Eye (tissue), 1 donor: ENCODE measurements around the gene CBLIF.
"Not testable (repeated sequence)": the region's sequence is repeated elsewhere in the genome, so short reads cannot be mapped to it uniquely, and the experiment has no call there.

Source experiments
- DNase-seq: peaks from one replicate; pipeline ENCODE4 v3.0.0-alpha.2; 2015

CBLIF gene

DNA sequence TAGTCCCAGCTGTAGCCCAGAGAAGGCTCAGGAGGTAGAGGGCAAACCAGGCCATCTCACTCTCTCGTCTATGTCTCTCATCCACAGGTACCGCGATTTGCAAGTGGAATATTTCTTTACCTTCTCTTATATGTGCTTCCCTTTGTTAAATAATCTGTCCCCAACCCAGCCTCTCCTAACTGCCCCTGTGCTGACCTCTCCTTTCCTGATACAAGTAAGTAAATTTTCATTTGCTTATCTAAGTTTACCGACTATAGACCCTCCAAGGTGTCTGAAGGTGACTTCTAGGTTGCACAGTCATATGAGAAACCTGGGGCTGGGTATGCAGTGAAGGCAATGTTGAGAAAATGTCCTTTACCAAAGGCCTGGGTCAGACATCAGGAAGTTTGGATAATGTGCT, at the start of gene CBLIF:
CBLIF (minus strand) TSS at position 101 of the 400 bp plus-strand sequence; CDS start at position 55, 46 bp downstream.
- DNase-seq, result no peak

DNA sequence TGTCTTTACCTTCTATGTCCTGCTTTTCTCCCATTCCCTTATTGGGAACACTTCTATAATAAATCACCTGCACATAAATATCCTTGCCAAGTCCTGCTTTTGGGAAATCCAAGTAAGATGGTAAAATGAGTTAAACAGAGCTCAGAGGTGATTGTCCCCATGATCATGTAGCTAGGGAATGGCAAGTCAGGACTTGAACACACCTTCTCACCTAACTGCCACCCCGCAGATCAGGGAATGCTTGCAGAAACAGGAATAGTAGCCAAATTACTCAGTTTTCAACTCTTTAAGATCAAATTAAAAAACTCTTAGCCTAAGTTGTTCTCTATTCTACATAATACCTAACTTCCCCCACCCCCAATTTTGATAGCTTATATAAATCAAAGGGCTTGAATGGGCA, 49.3 kb upstream of the CBLIF start:
- DNase-seq, result no peak

DNA sequence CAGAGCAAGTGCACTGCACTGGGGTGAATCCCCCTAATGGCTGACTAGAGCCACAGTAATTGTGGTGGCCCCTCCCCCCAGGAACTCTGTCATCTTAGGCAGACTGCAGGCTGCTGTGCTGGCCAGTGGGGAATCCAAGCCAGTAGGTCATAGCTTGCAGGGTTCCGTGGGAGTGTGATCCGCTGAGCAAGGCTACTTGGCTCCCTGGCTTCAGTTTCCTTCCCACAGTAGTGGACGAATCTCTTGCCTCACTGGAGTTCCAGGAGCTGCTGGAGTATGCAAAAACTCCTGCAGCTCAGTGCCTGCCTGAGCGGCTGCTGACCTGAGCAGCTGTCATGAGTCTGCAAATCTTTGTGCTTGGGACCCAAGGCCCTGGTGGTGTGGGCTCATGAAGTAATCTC, 46.5 kb upstream of the CBLIF start:
- DNase-seq, result peak; percentile 38

DNA sequence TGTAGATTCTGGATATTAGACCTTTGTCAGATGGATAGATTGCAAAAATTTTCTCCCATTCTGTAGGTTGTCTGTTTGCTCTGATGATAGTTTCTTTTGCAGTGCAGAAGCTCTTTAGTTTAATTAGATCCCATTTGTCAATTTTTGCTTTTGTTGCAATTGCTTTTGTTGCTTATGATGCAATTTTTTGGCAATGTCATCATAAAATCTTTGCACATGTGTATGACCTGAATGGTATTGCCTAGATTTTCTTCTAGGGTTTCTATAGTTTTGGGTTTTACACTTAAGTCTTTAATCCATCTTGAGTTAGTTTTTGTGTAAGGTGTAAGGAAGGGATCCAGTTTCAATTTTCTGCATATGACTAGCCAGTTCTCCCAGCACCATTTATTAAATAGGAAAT, 41.9 kb upstream of the CBLIF start:
- DNase-seq, result not testable (repeated sequence)

DNA sequence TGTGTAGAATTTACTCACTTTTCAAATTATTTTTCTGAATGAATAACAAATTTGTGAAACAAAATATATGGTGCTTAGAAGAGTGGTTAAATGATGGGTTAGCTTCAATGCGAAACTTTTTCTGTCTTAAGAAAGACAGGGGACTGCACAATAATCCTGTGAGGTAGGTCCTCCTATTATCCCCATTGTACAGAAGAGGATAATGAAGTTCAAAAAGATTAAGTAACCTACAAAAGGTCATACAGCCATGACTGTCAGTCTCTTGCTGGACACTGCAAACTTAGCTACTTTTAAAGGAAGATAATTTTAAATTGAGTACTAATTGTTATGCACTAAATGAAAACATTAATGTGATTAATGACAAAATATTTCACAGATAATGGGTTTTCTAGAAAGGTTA, 38.3 kb upstream of the CBLIF start:
- no peak for DNase-seq

DNA sequence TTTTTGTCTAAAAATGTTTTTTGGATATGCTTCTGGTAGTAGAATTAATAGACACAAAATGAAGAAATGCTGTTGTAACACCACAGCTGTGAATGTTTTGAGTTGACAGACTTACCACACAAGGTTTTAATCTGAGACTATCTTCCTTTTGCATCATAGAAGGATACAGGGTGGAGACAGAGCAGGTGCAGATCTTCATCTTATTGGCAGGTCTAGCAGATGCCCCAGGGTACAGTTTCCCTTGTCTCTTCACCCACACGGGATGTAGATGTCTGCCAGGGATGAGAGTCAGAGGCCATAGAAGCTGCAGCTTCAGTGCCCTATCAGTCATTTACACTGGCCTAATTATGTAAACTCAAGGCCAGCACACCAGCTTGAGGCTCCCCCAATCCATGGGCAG, 34.3 kb upstream of the CBLIF start:
- no peak for DNase-seq

DNA sequence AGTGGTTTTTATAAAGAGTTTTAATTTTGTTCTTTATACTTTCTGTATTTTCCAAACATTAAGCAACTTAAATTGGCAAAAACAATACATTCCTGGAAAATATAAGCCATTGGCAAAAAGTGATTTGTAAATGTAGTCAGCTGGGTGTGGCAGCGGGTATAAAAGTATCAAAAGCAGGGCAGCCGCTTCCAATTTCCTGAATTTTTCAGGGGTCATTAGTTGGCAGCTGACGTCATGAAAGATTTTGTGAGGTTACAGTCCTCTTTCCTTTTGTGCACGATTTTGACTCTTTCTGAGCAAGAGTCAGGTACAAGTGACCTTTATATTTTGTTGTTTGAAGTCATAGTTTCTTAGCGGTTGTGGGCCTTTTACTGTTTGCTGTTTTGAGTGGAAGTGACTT, 33.3 kb upstream of the CBLIF start, which contains the start of gene OOSP3:
OOSP3 (plus strand) TSS at position 208 of the 400 bp plus-strand sequence; CDS start at position 235, 27 bp downstream.
- DNase-seq, result no peak

DNA sequence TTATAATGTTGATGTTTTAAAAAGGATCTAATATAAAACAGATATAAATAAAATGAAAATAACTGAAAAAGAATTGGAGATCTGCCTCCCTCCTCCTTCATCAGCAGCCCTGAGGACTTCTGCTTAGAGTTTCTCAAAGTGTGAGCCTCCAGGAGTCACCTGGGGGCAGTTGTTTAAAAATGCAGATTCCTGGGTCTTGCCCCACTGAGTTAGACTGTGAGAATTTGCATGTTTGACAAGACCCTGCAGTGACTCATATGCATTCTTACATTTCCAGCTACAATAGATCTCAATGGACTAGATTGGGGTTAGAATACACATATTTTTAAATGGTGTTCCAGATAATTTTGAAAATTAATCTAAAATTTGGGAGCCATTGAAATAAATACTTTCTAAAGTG, 32.5 kb upstream of the CBLIF start:
- no peak for DNase-seq

DNA sequence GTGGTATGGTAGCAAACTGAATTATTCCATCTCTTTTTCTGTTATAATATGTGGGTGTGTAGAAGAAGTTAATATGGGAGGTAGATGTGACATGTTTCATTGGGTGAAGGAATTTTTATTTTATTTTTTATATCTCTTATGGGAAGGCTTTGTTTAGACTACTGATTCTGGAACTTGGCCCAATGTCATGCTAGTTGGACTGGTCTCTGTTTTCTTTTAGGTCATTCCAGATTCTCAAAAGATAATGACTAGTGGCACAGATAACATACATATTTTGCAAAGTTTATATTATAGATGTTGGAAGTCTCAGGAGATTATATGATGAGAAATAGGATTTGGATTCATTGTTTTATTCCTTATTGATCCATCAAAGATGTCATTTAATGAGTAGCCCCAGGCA, 32.0 kb upstream of the CBLIF start:
- no peak for DNase-seq

DNA sequence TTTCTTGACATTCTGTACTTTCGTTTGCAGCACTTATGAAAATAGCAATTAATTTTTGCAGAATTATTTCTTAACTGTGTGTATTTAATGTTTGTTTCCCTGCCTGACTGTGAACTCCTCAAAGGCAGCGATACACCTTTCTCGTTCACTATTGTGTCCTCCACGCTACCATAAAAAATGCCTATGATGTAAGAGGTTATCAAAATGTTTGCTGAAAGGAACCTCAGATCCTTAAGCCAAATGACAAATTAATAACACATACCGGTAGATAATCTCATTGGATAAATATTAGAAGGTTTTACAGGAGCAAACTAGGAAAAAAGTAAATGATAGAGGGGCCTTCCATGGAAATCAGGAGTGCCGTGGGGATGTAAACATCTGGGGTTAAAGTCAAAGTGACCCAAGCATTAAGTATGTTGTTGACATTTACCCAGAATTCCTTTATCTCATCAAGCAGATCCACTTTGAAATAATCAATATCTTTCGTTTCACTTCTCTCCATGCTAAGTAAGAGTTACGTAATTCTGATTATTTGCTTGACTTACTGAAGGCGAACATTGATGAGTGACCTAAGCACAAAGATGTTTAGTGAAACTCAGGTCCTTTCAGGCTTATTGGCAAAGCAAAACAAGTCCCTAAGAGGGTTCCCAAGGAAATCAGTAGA, 30.7 kb upstream of the CBLIF start:
- DNase-seq, result peak; percentile 10

DNA sequence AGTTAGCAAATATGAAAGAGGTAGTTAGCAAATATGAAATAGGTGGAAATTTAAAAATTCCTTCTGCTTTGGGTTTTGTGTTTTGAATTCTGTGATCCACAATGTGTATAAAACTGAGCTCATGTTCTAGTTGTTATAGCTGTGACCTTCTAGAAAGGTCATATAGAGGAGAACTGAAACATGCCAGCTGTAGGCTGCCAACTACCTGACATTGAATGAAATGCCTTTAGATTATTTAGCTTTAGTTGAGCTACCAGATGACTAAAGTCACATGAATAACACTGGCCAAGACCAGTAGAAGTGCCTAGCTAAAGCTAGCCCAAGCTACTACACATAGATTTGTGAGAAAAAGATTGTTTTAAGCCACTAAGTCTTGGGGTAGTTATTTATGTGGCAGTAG, 26.8 kb upstream of the CBLIF start:
- DNase-seq, result no peak

DNA sequence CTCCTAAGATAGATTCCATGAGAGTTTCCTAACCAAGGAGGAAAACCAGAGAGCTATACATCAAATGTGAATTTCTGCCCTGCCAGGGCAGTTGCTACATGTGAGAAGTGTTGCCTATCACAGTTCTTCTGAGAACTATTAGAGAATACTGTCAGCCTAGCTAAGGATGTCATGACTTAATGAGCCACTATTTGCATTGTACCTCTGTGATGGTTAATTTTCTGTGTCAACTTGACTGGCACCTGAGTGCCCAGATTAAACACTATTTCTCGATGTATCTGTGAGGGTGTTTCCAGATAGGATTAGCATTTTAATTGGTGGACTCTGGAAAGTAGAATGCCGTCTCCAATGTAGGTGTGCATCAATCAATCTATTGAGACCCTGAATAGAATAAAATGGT, 22.6 kb upstream of the CBLIF start:
- DNase-seq, result no peak

DNA sequence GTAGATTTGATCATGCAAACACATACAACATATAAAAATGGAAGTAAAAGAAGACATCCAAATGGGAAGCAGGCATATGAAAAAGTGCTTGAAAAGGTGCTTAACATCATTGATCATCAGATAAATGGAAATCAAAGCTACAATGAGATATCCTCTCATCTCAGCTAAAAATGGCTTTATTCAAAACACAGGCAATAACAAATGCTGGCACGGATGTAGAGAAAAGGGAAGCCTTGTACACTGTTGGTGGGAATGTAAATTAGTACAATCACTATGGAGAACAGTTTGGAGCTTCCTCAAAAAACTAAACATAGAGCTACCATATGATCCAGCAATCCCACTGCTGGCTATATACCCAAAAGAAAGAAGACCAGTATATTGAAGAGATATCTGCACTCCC, 21.5 kb upstream of the CBLIF start:
- DNase-seq, result no peak

DNA sequence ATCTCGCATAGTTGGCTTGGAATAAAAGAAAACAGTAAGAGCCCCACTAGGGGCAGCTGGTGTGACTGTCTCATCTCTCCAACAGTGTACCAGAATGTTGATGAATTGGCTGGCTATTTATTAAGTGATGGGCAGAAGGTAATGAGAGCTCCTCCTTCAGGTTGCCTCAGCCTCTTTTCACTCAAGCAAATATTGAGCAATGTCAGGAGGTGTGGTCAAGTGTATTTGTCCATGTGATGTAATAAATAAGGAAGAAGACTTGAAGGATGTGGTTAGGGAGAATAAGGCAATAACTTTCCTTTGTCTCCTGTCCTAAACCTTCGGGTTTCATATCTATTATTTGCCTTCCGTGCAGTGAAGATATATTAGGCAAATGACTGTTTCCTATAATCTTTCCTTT, 21.1 kb upstream of the CBLIF start, which contains the start of gene TCN1:
TCN1 (minus strand) TSS at position 91 of the 400 bp plus-strand sequence; CDS start at position 74, 17 bp downstream.
- no peak for DNase-seq

DNA sequence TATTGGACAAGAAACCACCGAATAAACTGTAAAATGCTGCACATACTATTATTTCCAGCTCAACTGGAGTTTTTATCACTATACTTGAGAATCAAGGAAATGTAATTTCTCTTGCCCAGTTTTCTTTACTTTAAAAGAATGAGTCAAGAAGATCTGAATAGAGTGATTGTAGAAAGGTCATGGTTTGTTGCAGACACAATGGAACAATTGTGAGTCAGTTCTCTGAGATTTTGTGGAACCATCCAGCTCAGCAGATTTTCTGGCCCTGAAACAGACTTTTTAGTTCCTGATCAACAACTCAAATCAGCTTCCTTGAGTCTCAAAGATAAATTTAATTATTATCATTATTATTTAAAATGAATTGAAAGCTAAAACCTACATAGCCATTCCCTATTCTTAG, 19.7 kb upstream of the CBLIF start:
- no peak for DNase-seq

DNA sequence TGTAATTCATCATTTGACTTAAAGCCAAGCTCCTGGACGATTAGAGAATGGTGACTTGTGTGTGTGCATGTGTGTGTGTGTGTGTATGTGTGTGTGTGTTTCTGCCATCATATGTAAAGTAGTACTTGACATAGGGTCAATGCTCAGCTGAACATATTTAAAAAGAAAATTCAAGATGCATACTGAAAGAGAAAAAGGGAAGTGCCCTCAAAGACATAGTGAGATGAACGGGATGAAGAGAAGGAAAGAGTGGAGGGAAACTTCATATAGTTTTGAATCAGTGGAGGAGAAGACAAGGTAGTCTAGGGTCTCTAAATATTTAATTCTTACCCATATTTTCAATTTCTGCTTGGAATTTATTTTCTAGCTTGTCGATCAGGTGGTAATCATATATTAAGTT, 17.0 kb upstream of the CBLIF start:
- no peak for DNase-seq

DNA sequence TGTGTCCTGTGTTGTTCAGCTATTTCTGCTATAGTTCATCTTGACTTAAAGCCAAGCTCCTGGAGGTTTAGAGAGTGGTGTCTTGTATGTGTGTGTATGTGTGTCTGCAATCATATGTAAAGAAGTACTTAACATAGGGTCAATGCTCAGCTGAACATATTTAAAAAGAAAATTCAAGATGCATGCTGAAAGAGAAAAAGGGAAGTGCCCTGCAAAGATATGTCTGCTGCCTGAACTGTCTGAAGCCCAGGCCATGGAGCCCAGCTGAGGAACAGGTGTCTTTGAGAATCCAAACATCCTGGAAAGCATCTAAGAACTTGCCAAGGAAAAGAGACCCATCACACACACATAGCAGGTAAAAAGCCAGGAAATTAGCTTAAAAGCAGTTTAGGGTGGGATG, 14.4 kb upstream of the CBLIF start:
- DNase-seq, result no peak

DNA sequence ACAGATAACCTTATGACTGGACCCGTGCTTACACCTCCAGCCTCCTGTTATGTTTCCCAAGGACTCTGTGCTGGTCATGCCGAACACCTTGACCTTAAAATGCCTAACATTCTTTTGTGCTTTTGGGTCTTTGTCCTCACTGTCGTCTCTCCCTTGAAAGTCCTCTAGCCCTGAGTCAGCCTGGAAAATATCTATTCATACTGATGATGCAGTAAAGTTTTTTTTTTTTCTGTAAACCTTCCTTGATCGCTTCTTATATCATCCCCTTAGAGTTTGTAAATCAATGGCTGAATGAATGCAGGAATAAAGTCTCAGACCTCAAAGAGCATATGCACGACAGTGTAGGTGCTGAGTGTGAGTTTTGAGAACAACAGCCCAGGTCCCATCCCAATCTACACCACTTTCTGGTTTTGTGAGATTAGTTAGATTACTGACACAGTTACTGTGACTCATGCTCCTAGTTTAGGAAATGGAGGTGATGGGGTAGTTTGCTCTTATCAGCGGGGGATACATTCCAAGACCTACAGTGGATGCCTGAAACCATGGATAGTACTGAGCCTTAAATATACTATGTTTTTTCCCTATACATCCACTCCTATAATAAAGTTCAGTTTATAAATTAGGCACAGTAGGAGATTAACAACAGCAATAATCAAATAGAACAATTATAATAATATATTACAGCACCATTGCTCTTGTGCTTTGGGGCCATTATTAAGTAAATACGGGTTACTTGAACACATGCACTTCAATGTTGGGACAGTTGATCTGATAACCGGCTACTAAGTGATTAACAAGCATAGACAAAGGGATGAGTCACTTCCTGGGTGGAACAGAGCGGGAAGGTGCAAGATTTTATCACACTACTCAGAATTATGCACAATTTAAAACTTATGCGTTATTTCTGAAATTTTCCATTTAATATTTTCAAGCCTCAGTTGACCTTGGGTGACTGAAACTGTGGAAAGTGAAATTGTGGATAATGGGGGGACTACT, 12.4 kb upstream of the CBLIF start:
- DNase-seq, result no peak

DNA sequence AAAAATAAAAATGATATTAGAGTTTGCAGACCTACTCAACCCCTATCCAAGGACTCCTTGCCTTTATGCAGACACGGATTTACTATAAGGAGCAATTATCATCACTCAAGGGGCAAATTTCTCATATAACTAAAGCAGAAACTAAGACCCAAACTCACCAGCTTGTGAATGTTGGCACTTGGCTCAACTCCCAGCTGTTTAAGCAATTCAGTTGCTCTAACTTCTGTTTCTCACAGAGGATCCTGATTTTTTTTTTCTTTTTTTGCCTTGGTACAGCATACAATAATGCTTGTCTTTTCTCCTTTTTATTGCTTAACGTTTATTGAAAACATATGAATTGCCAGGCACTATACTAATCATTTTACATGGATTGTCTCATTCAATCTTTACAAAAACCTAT, 9.6 kb upstream of the CBLIF start:
- no peak for DNase-seq

DNA sequence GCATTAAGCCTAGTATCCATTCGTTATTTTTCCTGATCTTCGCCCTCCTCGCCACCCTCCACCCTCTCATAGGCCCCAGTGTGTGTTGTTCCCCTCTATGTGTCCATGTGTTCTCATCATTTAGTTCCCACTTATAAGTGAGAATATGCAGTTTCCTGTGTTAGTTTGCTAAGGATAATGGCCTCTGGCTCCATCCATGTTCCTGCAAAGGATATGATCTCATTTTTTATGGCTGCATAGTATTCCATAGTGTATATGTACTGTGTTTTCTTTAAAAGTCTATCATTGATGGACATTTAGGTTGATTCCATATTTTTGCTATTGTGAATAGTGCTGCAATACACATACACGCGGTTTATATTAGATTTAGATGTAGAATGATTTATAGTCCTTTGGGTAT, 6.1 kb upstream of the CBLIF start:
- not testable (repeated sequence) for DNase-seq

DNA sequence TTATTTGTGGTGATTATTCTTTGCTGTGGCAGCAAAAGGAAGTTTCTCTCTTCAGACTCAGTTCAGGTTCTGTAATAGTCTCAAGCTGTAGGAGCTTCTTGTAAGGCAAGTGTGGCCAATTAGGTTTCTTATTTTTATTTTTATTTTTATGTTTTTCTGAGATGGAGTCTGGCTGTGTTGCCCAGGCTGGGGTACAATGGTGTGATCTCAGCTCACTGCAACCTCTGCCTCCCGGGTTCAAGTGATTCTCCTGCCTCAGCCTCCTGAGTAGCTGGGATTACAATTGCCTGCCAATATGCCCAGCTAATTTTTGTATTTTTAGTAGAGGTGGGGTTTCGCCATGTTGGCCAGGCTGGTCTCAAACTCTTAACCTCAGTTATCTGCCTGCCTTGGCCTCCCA, 4.3 kb upstream of the CBLIF start:
- not testable (repeated sequence) for DNase-seq

DNA sequence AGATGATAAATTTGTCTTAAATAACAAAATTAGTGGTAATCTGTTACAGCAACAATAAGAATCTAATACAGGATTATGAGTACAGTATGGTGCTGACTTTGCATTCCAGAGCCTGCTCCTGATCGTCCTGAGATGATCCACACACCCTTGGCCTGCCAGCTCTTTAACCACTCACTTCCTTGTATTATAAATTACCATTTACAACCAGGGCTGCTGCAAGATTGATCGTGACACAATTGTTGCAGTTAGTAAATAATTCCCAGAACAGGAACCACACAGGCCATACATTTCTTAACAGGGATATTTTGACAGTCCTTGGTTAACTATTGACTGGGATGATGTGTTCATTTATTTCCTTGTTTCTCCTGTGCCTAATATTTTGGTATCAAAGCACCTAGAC, 3.8 kb upstream of the CBLIF start:
- DNase-seq, result no peak

DNA sequence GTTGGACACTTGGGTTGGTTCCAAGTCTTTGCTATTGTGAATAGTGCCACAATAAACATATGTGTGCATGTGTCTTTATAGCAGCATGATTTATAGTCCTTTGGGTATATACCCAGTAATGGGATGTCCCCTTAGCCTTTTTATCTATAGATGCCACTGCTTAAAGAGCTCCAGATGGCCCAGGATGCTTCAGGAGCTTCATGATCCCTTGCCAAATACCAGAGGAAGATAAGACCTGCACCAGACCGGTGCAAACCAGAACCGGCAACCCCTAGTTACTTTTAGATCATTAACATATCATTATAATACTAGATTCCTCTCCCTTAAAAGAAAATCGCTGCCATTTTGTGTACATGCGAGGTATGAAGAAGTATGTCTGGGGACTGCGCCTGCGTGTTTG, 3.1 kb upstream of the CBLIF start:
- DNase-seq, result not testable (repeated sequence)

DNA sequence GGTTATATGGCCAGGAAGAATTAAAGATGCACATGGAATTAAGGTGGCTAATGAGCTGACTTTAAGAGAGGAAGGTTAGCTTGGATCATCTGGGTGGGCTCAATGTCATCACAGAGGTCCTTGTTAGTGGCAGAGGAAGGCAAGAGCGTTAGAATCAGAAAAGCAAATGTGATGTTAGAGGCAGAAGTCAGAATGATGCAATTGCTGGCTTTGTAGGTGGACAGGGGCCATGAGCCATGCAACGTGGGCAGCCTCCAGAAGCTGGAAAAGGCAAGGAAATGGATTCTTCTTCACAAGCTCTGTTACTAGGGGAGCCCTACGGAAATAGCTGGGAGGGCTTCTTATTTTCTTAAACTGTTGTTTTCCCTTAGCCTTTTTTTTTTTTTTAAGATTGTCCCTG, 2.3 kb upstream of the CBLIF start:
- DNase-seq, result no peak
